Pancreas (tissue), 10 donors: ENCODE results near the gene SORCS2. TPM values are rescaled to one million over a fixed set of nuclear protein-coding genes. Genes with fewer than 3 reads are reported as not detected.

Experiments
- ATAC-seq, 4 donors: fragments of 200-7000 bp; cut with Tn5 transposase; one replicate each; pipeline versions ENCODE4 v1.8.0 to v1.9.1; 2020; ENCODE audit warnings: mild to moderate bottlenecking in 4 of 4, moderate library complexity in 4 of 4
- DNase-seq, 6 donors: peaks; one replicate each; pipeline ENCODE4 v3.0.0-alpha.2; 2020
- FAIRE-seq: peaks from 2 replicates; lab custom pipeline; 2012; peaks lifted over from hg19 to GRCh38; lab: Jason Lieb, UNC
- H3K27ac ChIP-seq, 4 donors: fragments of 200-600 bp; sonication (generic); 1 replicate in 3 of 4; 2 replicates in 1 of 4; pipeline versions ENCODE4 v1.5.0 to v1.8.0; 2020
- H3K27me3 ChIP-seq, 4 donors: fragments of 200-600 bp; one replicate each; pipeline ENCODE4 v1.8.0; 2021
- H3K36me3 ChIP-seq, 3 donors: fragments of 200-600 bp; sonication (generic) in 1 of 3; one replicate each; pipeline versions ENCODE4 v1.5.0 to v1.8.0; 2020 to 2021
- H3K4me1 ChIP-seq, 3 donors: fragments of 200-600 bp; one replicate each; pipeline ENCODE4 v1.8.0; 2021
- H3K4me3 ChIP-seq, 4 donors: fragments of 200-600 bp; sonication (generic) in 2 of 4; one replicate each; pipeline versions ENCODE4 v1.5.0 to v1.8.0; 2020 to 2021
- H3K9me3 ChIP-seq, 4 donors: fragments of 200-600 bp; one replicate each; pipeline ENCODE4 v1.8.0; 2021
- CTCF ChIP-seq, 4 donors: fragments of 200-600 bp; sonication (generic) in 3 of 4; IDR thresholded peaks; one replicate each; pipeline versions ENCODE4 v1.5.0 to v1.8.0; 2021; ENCODE audit warnings: antibody characterized with exemption in 4 of 4
- WGBS, 2 donors: extraction: QIAGEN DNeasy Blood & Tissue Kit; methylation state at CpG; one replicate each; pipeline ENCODE4 v1.1.7; 2013; 5-methylcytosine and 5-hydroxymethylcytosine counted together
- intact Hi-C, 3 donors: fragments of 100-400 bp; cut with DNase I; formaldehyde crosslinking; loops; one replicate each; pipeline versions ENCODE4 v1.11.1 to v1.14.2; 2022
- polyA plus RNA-seq, 2 donors: library from polyadenylated mRNA; stranded (reverse); fragments of 200-250 nt; gene quantifications; one replicate each; pipeline ENCODE4 v1.2.3, GENCODE V29; 2013
- total RNA-seq, 6 donors: library from RNA; stranded (reverse); fragmentation: NEBNext Ultra II Directional in 4 of 6; extraction: Animal tissue kit (Norgen Biotek cat#: 25700) in 4 of 6; gene quantifications; one replicate each; pipeline versions ENCODE4 v1.2.1 to v1.2.4, GENCODE V29; 2021 to 2023
- donor health status: healthy with polysubstance abuse.
- donor health status: DM: no; HTN: no; CAD: no; lungs with moderate emphysema.
- donor health status: DM: no; HTN: no; CAD: no.
- donor health status: control.
- donor health status: control.
- donor health status: Bipolar disorder and iron deficiency.
- donor health status: DM: yes; HTN: yes; CAD: no.
- donor health status: DM: no; HTN: no; CAD: no.
- donor health status: DM: no; HTN: no; CAD: no.
- donor health status: DM: yes; HTN: yes; CAD: no.

The SORCS2 gene
- total and polyA plus RNA-seq, 8 donors, result 0.14 to 1.7 (median 0.42) TPM

GRCh38 chr4:7590189-7590588, 397.9 kb downstream of the SORCS2 start:
- no peak for TF ChIP-seq CTCF (IDR thresholded peaks at IDR 0.05)
- intact Hi-C loops, result no loop called here
- ATAC-seq (no peak), DNase-seq (no peak), FAIRE-seq (no peak)
- 38 to 42% methylated on average over 7 of the region's 7 CpGs for WGBS, 2 donors
- Histone ChIP-seq H3K27ac (no peak overlapping the region), H3K27me3 (no peaks in the 10 kb centered on the region), H3K4me3 (no peak overlapping the region), H3K9me3 (no peaks in the 10 kb centered on the region), H3K36me3 (no peaks in the 10 kb centered on the region), H3K4me1 (no peaks in the 10 kb centered on the region)

- 76 to 84% methylated on average over 8 of the region's 8 CpGs for WGBS, 2 donors
- no peaks in the 10 kb centered on the region for H3K9me3 ChIP-seq
- intact Hi-C loops, result no loop called here
- ATAC-seq (no peak), FAIRE-seq (no peak), DNase-seq (no peak)
- H3K4me1 ChIP-seq, result no peaks in the 10 kb centered on the region
- H3K27ac ChIP-seq, result no peak overlapping the region
- H3K27me3 ChIP-seq, result no peaks in the 10 kb centered on the region
- H3K36me3 ChIP-seq, result no peaks in the 10 kb centered on the region
- no peak for TF ChIP-seq CTCF (IDR thresholded peaks at IDR 0.05)
- no peak overlapping the region for H3K4me3 ChIP-seq
Observed at GRCh38 chr4:7590899-7591298, 398.6 kb downstream of the SORCS2 start.

GRCh38 chr4:7591409-7592053, 399.2 kb downstream of the SORCS2 start:
- ATAC-seq (no peak), DNase-seq (no peak), FAIRE-seq (no peak)
- intact Hi-C loops, result no loop called here
- TF ChIP-seq CTCF (IDR thresholded peaks at IDR 0.05), result no peak
- H3K27me3 ChIP-seq, result no peaks in the 10 kb centered on the region
- H3K4me1 ChIP-seq, result no peaks in the 10 kb centered on the region
- no peak overlapping the region for H3K27ac ChIP-seq
- no peaks in the 10 kb centered on the region for H3K36me3 ChIP-seq
- H3K4me3 ChIP-seq, result no peak overlapping the region
- H3K9me3 ChIP-seq, result no peaks in the 10 kb centered on the region
- WGBS, 2 donors, result 67 to 78% methylated on average over 28 of the region's 28 CpGs

GRCh38 chr4:7593646-7594412, 401.5 kb downstream of the SORCS2 start:
- H3K27me3 ChIP-seq, result no peaks in the 10 kb centered on the region
- intact Hi-C loops, result no loop called here
- no peak overlapping the region for H3K27ac ChIP-seq
- WGBS, 2 donors, result 48 to 58% methylated on average over 21 of the region's 21 CpGs
- no peak for DNase-seq
- H3K4me1 ChIP-seq, result no peaks in the 10 kb centered on the region
- FAIRE-seq, result no peak
- ATAC-seq, result no peak
- H3K9me3 ChIP-seq, result no peaks in the 10 kb centered on the region
- H3K36me3 ChIP-seq, result no peaks in the 10 kb centered on the region
- no peak overlapping the region for H3K4me3 ChIP-seq
- no peak for TF ChIP-seq CTCF (IDR thresholded peaks at IDR 0.05)

- WGBS, 2 donors, result 42 to 46% methylated on average over 11 of the region's 11 CpGs
- no peak for TF ChIP-seq CTCF (IDR thresholded peaks at IDR 0.05)
Observed at GRCh38 chr4:7595934-7596461, 403.7 kb downstream of the SORCS2 start.

More at GRCh38 chr4:7595934-7596461, 403.7 kb downstream of the SORCS2 start:
- DNase-seq (no peak), ATAC-seq (no peak), FAIRE-seq (no peak)
- intact Hi-C loops, result no loop called here
- no peaks in the 10 kb centered on the region for H3K27me3 ChIP-seq
- no peaks in the 10 kb centered on the region for H3K36me3 ChIP-seq
- no peak overlapping the region for H3K27ac ChIP-seq
- no peaks in the 10 kb centered on the region for H3K4me1 ChIP-seq
- H3K9me3 ChIP-seq, result no peaks in the 10 kb centered on the region
- H3K4me3 ChIP-seq, result no peak overlapping the region
